Sigmoid colon (tissue), 7 donors: Measurements from ENCODE around the gene APOOL. TPM values are rescaled to one million over a fixed set of nuclear protein-coding genes. Genes with fewer than 3 reads are reported as not detected.

Experiments used
- DNase-seq: peaks from one replicate; pipeline ENCODE4 v3.0.0-alpha.2; 2019
- H3K27ac ChIP-seq, 4 donors: fragments of 200-600 bp; sonication (generic); one replicate each; pipeline ENCODE4 v1.5.1; 2016 to 2019; ENCODE audit warnings: mild to moderate bottlenecking in 1 of 4
- H3K27me3 ChIP-seq, 3 donors: fragments of 200-600 bp; sonication (generic); one replicate each; pipeline ENCODE4 v1.5.1; 2019; ENCODE audit warnings: mild to moderate bottlenecking in 1 of 3
- H3K36me3 ChIP-seq, 4 donors: fragments of 200-600 bp; sonication (generic); one replicate each; pipeline ENCODE4 v1.5.1; 2016 to 2019
- H3K4me1 ChIP-seq, 4 donors: fragments of 200-600 bp; sonication (generic); one replicate each; pipeline ENCODE4 v1.5.1; 2017 to 2019
- H3K4me3 ChIP-seq, 4 donors: fragments of 200-600 bp; sonication (generic); one replicate each; pipeline ENCODE4 v1.5.1; 2017 to 2019; ENCODE audit warnings: mild to moderate bottlenecking in 2 of 4, moderate library complexity in 1 of 4
- H3K9me3 ChIP-seq, 4 donors: fragments of 200-600 bp in 3 of 4; sonication (generic) in 3 of 4; one replicate each; pipeline versions ENCODE4 v1.5.1 to v1.6.1; 2013 to 2019
- EP300 ChIP-seq, 4 donors: sonication (generic); formaldehyde crosslinking; IDR thresholded peaks; one replicate each; pipeline ENCODE4 v1.6.1; 2017; ENCODE audit warnings: antibody characterized with exemption in 4 of 4
- POLR2A ChIP-seq, 2 donors: fragments of 450-650 bp; IDR thresholded peaks; one replicate each; pipeline ENCODE4 v1.6.1; 2016; ENCODE audit warnings: antibody characterized with exemption in 2 of 2, mild to moderate bottlenecking in 2 of 2, moderate library complexity in 2 of 2
- POLR2AphosphoS5 ChIP-seq, 4 donors: sonication (generic); formaldehyde crosslinking; IDR thresholded peaks; one replicate each; pipeline ENCODE4 v1.6.1; 2017; ENCODE audit warnings: antibody characterized with exemption in 4 of 4
- WGBS, 2 donors: extraction: QIAGEN DNeasy Blood & Tissue Kit; methylation state at CpG; one replicate each; pipeline ENCODE4 v1.1.7; 2013; 5-methylcytosine and 5-hydroxymethylcytosine counted together
- intact Hi-C: fragments of 100-400 bp; cut with DNase I; formaldehyde crosslinking; loops from one replicate; pipeline ENCODE4 v1.15.1; 2023
- polyA plus RNA-seq, 3 donors: library from polyadenylated mRNA; stranded (reverse); fragments of 200-250 nt; gene quantifications; one replicate each; pipeline ENCODE4 v1.2.3, GENCODE V29; 2013
- total RNA-seq, 4 donors: library from RNA; depleted of rRNA; stranded (reverse); fragments of >200 nt; gene quantifications; one replicate each; pipeline ENCODE4 v1.1.0, GENCODE V29; 2016
- TF ChIP-seq, protein P1 (sequence below), 4 experiments: fragments of 450-650 bp in 3 of 4; fragments of 200-600 bp in 1 of 4; IDR thresholded peaks; one replicate each; pipeline ENCODE4 v1.5.1; 2016 to 2019; ENCODE audit warnings: antibody characterized with exemption in 4 of 4, mild to moderate bottlenecking in 3 of 4, moderate library complexity in 2 of 4
- donor health status: healthy with polysubstance abuse.
- donor health status: Bipolar disorder and iron deficiency.
- donor health status: healthy.

The APOOL gene
- total and polyA plus RNA-seq, 7 donors = 3.0 to 16.8 (median 8.1) TPM

DNA sequence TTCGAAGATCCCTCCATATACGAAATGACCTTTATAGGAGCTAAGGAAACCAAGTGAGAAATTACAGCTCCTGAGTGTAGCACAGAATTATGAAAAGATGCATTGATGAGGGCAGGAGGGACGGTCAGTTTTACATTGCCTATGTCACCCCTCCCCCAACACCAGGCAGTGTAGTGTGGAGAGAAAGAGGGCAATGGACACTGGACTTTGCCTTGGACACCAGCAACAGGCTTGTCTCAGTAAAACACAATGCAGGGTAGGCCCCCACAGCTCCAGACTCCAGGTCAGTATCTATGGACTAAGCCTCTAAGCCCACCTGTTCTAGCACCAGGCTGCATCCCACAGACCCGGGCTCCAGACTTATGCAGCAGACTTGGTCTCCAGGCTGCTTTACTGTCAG lies 16.5 kb downstream of the APOOL start:
- Histone ChIP-seq H3K27ac (no peak overlapping the region), H3K27me3 (no peaks in the 10 kb centered on the region), H3K9me3 (no peaks in the 10 kb centered on the region), H3K4me1 (peaks cover 0 to 4% (median 0%) of the 10 kb centered on the region in 4 donors), H3K36me3 (no peaks in the 10 kb centered on the region), H3K4me3 (no peak overlapping the region)
- WGBS, 2 donors = 95 to 98% methylated on average over 4 of the region's 4 CpGs
- no peak for TF ChIP-seq POLR2AphosphoS5 (IDR thresholded peaks at IDR 0.05)
- no peak for TF ChIP-seq POLR2A (IDR thresholded peaks at IDR 0.05)
- no peak for TF ChIP-seq EP300 (IDR thresholded peaks at IDR 0.05)
- TF ChIP-seq, protein P1, sequence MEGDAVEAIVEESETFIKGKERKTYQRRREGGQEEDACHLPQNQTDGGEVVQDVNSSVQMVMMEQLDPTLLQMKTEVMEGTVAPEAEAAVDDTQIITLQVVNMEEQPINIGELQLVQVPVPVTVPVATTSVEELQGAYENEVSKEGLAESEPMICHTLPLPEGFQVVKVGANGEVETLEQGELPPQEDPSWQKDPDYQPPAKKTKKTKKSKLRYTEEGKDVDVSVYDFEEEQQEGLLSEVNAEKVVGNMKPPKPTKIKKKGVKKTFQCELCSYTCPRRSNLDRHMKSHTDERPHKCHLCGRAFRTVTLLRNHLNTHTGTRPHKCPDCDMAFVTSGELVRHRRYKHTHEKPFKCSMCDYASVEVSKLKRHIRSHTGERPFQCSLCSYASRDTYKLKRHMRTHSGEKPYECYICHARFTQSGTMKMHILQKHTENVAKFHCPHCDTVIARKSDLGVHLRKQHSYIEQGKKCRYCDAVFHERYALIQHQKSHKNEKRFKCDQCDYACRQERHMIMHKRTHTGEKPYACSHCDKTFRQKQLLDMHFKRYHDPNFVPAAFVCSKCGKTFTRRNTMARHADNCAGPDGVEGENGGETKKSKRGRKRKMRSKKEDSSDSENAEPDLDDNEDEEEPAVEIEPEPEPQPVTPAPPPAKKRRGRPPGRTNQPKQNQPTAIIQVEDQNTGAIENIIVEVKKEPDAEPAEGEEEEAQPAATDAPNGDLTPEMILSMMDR (IDR thresholded peaks at IDR 0.05) = no peak
- intact Hi-C loops = no loop called here
- DNase-seq = no peak

DNA sequence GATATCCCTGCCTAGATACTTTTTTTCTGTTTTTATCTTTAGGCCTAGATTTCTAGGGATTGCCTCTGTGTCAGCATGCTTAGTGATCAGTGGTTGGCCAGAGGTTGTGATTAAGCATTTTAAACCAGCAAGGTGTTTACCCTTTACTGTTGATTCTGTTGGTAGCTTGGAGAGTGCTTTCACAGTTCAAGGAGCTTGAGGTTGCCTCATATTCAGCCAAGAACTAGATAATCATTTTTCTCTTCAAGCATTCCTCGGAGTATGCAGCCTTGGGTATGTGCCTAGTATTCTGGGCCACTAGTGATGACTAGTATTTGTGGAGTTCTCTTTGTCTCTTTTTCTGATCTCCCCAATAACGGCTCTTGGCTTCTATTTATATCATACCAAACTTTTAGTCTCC lies 20.4 kb downstream of the APOOL start:
- Histone ChIP-seq H3K27ac (no peak overlapping the region), H3K27me3 (no peaks in the 10 kb centered on the region), H3K4me1 (peaks cover 0 to 4% (median 0%) of the 10 kb centered on the region in 4 donors), H3K4me3 (no peak overlapping the region), H3K36me3 (no peaks in the 10 kb centered on the region), H3K9me3 (no peaks in the 10 kb centered on the region)
- no peak for DNase-seq
- intact Hi-C loops = no loop called here
- 89 to 93% methylated on average over 2 of the region's 2 CpGs for WGBS, 2 donors
- TF ChIP-seq EP300 (IDR thresholded peaks at IDR 0.05) (no peak), POLR2AphosphoS5 (IDR thresholded peaks at IDR 0.05) (no peak), POLR2A (IDR thresholded peaks at IDR 0.05) (no peak)
- TF ChIP-seq, protein P1 (IDR thresholded peaks at IDR 0.05) = no peak

DNA sequence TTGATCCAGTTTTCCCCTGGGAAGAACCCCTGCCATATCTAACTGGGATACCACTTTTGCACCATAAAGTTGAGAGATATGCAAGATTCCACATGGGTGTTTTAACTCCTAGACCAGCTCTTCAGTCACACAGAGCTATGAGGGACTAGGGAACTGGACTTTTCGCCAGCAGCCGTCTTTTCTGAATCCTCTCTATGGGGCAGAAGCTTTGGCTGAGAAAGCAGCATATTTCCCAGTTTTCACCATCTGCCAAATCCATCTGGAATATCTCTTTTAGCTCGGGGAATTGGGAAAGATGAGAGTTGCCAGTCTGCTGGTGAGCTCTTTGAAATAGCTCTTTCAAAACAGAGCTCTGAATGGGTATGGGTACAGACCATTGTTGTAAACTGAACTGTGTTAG lies 20.9 kb downstream of the APOOL start:
- Histone ChIP-seq H3K9me3 (no peaks in the 10 kb centered on the region), H3K27me3 (no peaks in the 10 kb centered on the region), H3K4me1 (peaks cover 0 to 4% (median 0%) of the 10 kb centered on the region in 4 donors), H3K4me3 (no peak overlapping the region), H3K36me3 (no peaks in the 10 kb centered on the region), H3K27ac (no peak overlapping the region)
- intact Hi-C loops = no loop called here
- TF ChIP-seq POLR2A (IDR thresholded peaks at IDR 0.05) (no peak), EP300 (IDR thresholded peaks at IDR 0.05) (no peak), POLR2AphosphoS5 (IDR thresholded peaks at IDR 0.05) (no peak)
- TF ChIP-seq, protein P1 (IDR thresholded peaks at IDR 0.05) = no peak
- DNase-seq = no peak
- 92 to 94% methylated on average over 3 of the region's 3 CpGs for WGBS, 2 donors

DNA sequence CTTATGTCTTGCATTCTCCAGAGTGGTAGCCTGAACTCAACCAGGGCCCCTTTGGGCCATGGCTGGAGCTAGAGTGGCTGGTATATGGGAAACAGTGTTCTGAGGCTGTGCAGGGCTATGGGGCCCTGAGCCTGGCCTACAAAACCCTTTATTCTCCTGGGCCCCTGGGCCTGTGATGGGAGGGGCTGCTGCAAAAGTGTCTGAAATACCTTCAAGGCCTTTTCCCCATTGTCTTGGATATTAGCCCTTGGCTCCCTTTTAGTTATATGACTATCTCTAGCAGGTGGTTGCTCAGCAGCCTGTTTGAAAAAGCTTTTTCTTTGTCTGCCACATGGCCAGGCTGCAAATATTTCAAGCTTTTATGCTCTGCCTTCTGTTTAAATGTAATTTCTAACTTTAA lies 22.5 kb downstream of the APOOL start:
- Histone ChIP-seq H3K27me3 (no peaks in the 10 kb centered on the region), H3K4me1 (peaks cover 0 to 4% (median 0%) of the 10 kb centered on the region in 4 donors), H3K4me3 (no peak overlapping the region), H3K27ac (no peak overlapping the region), H3K9me3 (no peaks in the 10 kb centered on the region), H3K36me3 (no peaks in the 10 kb centered on the region)
- intact Hi-C loops = no loop called here
- TF ChIP-seq EP300 (IDR thresholded peaks at IDR 0.05) (no peak), POLR2A (IDR thresholded peaks at IDR 0.05) (no peak), POLR2AphosphoS5 (IDR thresholded peaks at IDR 0.05) (no peak)
- TF ChIP-seq, protein P1 (IDR thresholded peaks at IDR 0.05) = no peak
- no peak for DNase-seq

DNA sequence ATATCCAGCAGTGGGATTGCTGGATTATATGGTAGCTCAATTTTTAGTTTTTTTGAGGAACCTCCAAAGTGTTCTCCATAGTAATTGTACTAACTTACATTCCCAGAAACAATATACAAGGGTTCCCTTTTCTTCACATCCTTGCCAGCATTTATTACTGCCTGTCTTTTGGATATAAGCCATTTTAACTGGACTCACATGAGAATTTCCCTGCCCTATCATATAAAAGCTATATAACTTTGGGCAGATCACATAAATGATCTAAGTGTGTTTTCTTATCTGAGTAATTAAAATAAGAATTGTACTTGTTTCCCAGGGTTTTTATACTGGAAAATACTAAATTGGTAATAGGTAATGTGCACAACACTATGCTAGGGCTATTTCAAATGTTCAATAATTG lies 25.4 kb downstream of the APOOL start:
- no peak for DNase-seq
- peaks cover 0 to under 1% (median 0%) of the 10 kb centered on the region in 4 donors for H3K4me1 ChIP-seq
- no peaks in the 10 kb centered on the region for H3K27me3 ChIP-seq
- TF ChIP-seq, protein P1 (IDR thresholded peaks at IDR 0.05) = no peak
- TF ChIP-seq EP300 (IDR thresholded peaks at IDR 0.05) (no peak), POLR2AphosphoS5 (IDR thresholded peaks at IDR 0.05) (no peak), POLR2A (IDR thresholded peaks at IDR 0.05) (no peak)
- H3K9me3 ChIP-seq = no peaks in the 10 kb centered on the region
- no peaks in the 10 kb centered on the region for H3K36me3 ChIP-seq
- no peak overlapping the region for H3K27ac ChIP-seq
- intact Hi-C loops = no loop called here
- H3K4me3 ChIP-seq = no peak overlapping the region
